Prostate gland (tissue), 2 donors: Measurements from ENCODE around the gene UNC5B.

ENCODE experiments used
- POLR2A ChIP-seq: fragments of 450-650 bp; IDR thresholded peaks from one replicate; pipeline ENCODE4 v1.6.1; 2016; ENCODE audit warnings: antibody characterized with exemption, mild to moderate bottlenecking
- POLR2AphosphoS5 ChIP-seq: sonication (generic); formaldehyde crosslinking; IDR thresholded peaks from one replicate; pipeline ENCODE4 v1.6.1; 2017; ENCODE audit warnings: antibody characterized with exemption
- TF ChIP-seq, protein P1 (sequence below), 4 experiments: fragments of 200-600 bp in 2 of 4; fragments of 450-650 bp in 2 of 4; sonication (generic) in 2 of 4; IDR thresholded peaks; 1 replicate in 3 of 4; 2 replicates in 1 of 4; pipeline ENCODE4 v1.5.1; 2016 to 2019; ENCODE audit warnings: antibody characterized with exemption in 4 of 4, mild to moderate bottlenecking in 2 of 4, moderate library complexity in 2 of 4

DNA sequence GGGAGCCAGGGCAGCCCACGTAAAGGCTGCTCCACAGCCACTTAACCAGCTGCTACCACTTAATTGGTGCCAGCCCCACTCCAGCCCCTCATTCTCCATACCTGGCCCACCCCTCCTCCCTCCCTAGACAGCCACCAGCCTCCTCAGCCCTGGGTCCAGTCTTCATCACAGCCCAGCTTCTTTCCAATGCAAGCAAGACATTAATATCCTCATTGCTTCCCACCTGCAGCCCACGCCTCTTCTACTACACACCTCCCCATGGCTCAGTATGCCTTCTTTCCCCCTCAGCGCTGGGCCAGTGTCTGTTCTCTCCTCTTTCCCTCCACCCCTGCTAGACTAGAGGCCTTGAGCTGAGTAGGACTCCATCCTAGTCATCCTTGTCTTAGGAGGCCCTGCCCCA, 33.5 kb upstream of the UNC5B start:
- TF ChIP-seq POLR2AphosphoS5 (no peak), POLR2A (no peak)
- TF ChIP-seq, protein P1, sequence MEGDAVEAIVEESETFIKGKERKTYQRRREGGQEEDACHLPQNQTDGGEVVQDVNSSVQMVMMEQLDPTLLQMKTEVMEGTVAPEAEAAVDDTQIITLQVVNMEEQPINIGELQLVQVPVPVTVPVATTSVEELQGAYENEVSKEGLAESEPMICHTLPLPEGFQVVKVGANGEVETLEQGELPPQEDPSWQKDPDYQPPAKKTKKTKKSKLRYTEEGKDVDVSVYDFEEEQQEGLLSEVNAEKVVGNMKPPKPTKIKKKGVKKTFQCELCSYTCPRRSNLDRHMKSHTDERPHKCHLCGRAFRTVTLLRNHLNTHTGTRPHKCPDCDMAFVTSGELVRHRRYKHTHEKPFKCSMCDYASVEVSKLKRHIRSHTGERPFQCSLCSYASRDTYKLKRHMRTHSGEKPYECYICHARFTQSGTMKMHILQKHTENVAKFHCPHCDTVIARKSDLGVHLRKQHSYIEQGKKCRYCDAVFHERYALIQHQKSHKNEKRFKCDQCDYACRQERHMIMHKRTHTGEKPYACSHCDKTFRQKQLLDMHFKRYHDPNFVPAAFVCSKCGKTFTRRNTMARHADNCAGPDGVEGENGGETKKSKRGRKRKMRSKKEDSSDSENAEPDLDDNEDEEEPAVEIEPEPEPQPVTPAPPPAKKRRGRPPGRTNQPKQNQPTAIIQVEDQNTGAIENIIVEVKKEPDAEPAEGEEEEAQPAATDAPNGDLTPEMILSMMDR (IDR thresholded peaks at IDR 0.05) = no peak
